GM13976 (cell line): ENCODE results near the gene NEDD1.

Experiments used
- DNase-seq: peaks from one replicate; pipeline ENCODE4 v3.0.0; 2012; ENCODE audit warnings: low spot score
- in situ Hi-C: fragments of 300-500 bp; cut with MboI; formaldehyde crosslinking; loops from one replicate; pipeline ENCODE4 v1.12.0; 2022; ENCODE audit warnings: low sequenced_read_pairs, mixed read lengths, inconsistent platforms; ENCODE audit not compliant: unreplicated experiment
- TF ChIP-seq, protein P1 (sequence below): IDR thresholded peaks from 2 replicates; pipeline ENCODE4 v1.5.1; 2012; ENCODE audit warnings: borderline replicate concordance, mild to moderate bottlenecking; ENCODE audit not compliant: insufficient read depth; ENCODE audit errors: extremely low read depth, missing control alignments, control extremely low read depth

NEDD1 gene, protein sequence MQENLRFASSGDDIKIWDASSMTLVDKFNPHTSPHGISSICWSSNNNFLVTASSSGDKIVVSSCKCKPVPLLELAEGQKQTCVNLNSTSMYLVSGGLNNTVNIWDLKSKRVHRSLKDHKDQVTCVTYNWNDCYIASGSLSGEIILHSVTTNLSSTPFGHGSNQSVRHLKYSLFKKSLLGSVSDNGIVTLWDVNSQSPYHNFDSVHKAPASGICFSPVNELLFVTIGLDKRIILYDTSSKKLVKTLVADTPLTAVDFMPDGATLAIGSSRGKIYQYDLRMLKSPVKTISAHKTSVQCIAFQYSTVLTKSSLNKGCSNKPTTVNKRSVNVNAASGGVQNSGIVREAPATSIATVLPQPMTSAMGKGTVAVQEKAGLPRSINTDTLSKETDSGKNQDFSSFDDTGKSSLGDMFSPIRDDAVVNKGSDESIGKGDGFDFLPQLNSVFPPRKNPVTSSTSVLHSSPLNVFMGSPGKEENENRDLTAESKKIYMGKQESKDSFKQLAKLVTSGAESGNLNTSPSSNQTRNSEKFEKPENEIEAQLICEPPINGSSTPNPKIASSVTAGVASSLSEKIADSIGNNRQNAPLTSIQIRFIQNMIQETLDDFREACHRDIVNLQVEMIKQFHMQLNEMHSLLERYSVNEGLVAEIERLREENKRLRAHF

DNA sequence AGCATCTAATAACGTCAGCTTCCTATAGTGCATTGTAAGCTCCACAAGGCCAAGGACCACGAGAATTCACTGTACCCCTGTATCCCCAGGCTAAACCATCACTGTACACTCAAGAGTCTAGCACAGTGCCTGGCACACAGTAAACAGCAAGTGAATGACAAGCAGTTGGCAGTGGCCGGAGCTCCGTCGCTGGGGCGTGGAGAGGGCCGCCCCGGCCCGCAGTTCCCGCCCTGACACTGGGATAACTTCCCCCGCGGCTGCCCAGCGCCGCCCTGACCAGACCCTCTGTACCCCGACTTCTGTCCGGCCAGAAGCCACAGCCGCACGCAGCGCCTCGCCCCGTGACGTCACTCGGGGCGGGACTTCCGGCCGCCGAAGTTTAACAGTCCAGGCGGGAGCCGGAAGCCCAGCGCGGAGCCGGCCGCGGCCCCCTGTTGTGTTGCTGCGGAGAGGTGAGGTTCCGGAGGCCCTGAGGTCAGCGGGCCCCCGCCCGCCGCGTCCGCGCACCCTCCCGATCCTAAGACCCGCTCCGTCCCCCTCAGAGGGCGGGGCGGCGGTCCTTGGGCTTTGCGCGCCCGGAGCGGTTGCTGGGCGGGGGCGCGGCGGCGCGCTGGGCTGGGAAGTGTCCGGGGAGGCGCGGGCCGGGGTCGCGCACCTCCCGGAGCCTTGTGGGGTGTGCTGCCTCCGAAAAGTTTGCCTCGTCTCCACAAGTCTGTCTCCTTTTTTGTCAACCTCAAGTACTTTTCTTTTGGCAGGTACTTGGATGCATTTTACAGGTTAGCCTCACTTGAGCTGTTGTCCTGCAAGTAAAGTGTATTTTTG is at the start of gene NEDD1:
NEDD1 (plus strand) TSS at position 409 of the 822 bp plus-strand sequence. CDS start 2,503 bp downstream, outside the sequence.
- in situ Hi-C loops = no loop called here
- peak; percentile 95 for DNase-seq
- TF ChIP-seq, protein P1, sequence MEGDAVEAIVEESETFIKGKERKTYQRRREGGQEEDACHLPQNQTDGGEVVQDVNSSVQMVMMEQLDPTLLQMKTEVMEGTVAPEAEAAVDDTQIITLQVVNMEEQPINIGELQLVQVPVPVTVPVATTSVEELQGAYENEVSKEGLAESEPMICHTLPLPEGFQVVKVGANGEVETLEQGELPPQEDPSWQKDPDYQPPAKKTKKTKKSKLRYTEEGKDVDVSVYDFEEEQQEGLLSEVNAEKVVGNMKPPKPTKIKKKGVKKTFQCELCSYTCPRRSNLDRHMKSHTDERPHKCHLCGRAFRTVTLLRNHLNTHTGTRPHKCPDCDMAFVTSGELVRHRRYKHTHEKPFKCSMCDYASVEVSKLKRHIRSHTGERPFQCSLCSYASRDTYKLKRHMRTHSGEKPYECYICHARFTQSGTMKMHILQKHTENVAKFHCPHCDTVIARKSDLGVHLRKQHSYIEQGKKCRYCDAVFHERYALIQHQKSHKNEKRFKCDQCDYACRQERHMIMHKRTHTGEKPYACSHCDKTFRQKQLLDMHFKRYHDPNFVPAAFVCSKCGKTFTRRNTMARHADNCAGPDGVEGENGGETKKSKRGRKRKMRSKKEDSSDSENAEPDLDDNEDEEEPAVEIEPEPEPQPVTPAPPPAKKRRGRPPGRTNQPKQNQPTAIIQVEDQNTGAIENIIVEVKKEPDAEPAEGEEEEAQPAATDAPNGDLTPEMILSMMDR = no peak

DNA sequence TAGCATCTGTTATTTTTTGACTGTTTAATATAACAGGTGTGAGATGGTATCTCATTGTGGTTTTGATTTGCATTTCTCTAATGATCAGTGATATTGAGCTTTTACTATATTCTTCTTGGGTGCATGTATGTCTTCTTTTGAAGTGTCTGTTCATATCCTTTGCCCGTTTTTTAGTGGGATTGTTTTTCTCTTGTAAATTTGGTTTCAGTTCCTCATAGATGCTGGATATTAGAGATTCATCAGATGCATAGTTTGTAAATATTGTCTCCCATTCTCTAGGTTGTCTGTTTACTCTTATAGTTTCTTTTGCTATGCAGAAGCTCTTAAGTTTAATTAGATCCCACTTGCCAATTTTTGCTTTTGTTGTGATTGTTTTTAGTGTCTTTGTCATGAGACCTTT is 48.9 kb upstream of the NEDD1 start:
- in situ Hi-C loops = no loop called here
- TF ChIP-seq, protein P1 = no peak
- no peak for DNase-seq

DNA sequence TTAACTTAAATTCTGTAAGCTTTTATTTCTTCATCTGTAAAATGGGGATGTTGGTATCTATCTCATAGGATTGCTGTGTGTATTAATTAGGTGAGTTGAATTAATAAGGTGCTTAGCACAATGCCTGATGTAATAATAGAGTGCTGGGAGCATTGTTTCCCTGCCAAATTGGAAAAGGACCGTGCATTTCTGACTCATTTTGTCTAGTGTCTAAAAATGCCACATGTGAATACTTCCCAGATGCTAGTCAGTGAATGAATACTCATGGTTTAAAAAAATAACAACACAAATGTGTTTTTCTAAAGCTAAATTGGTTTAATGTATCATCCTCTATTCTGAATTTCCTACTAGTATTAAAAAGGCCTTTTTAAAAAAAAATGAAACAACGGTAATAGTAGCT is 45.4 kb upstream of the NEDD1 start:
- in situ Hi-C loops = no loop called here
- TF ChIP-seq, protein P1 = no peak
- DNase-seq = no peak

DNA sequence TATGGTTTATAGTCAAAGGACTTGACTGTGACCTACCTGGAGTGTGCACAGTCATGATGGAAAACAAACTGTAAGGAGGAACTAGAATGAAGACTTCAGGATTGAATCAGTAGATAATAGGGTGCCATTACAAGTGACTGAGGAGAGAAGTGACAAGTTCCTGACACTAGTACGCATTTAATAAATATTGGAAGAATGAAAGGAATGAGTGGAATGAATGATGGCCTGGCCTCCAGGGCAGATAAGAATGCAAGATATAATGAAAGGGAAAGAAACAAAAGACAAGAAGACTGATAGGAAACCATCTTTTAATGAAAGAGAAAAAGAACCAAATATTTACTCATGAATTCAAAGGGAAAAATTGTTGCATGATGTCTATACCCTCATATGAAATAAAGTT is 44.7 kb upstream of the NEDD1 start:
- no peak for DNase-seq
- in situ Hi-C loops = no loop called here
- TF ChIP-seq, protein P1 = no peak

DNA sequence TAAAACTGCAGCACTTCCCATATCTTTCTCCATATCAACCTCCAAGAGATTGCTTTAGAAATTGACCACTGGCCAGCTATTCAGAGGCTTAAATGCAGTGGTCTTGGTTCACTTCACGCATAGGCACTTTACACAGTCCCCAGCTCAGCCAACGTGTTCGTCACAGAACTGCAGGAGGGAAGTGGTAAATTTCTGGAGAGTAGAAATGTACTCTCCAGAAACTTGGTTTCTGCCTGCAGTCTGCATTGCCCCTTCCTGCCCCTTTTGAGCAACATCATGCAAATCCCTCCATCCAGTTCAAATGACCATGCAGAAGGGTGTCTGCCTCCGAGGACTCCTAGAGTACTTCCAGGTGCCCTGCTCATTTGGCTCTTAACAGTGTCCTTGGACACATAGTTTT is 42.7 kb upstream of the NEDD1 start:
- DNase-seq = no peak
- in situ Hi-C loops = no loop called here
- TF ChIP-seq, protein P1 = no peak
